GM21515 (cell line): ENCODE measurements around the gene C6orf89.
"Not testable (repeated sequence)": the region's sequence is repeated elsewhere in the genome, so short reads cannot be mapped to it uniquely, and the experiment has no call there.

Experiments
- ATAC-seq: cut with Tn5 transposase; IDR thresholded peaks from one replicate; pipeline ENCODE4 v1.9.1; 2021; ENCODE audit not compliant: unreplicated experiment

The C6orf89 gene

GRCh38 chr6:36945301-36945700 is 59.5 kb downstream of the C6orf89 start:
- ATAC-seq: no peak

- ATAC-seq: no peak
Observed at GRCh38 chr6:36946526-36946925, 60.8 kb downstream of the C6orf89 start.

- ATAC-seq: no peak
Observed at GRCh38 chr6:36947570-36948351, 62.0 kb downstream of the C6orf89 start.

GRCh38 chr6:36949076-36949475 is 63.3 kb downstream of the C6orf89 start:
- ATAC-seq: not testable (repeated sequence)

GRCh38 chr6:36949636-36950035 is 63.9 kb downstream of the C6orf89 start:
- no peak for ATAC-seq

GRCh38 chr6:36953931-36954261 is 68.1 kb downstream of the C6orf89 start:
- ATAC-seq: no peak

- ATAC-seq: no peak
Observed at GRCh38 chr6:36954262-36954931, 68.6 kb downstream of the C6orf89 start, which contains the start of gene PI16. TSS of gene PI16 (plus strand) at chr6:36954738. CDS start at chr6:36954761, 23 bp downstream.

GRCh38 chr6:36955136-36955535 is 69.4 kb downstream of the C6orf89 start:
- ATAC-seq: no peak

GRCh38 chr6:36955671-36956445 is 70.1 kb downstream of the C6orf89 start:
- ATAC-seq: no peak

GRCh38 chr6:36956446-36956820 is 70.7 kb downstream of the C6orf89 start:
- no peak for ATAC-seq

GRCh38 chr6:36957773-36958271 is 72.1 kb downstream of the C6orf89 start:
- ATAC-seq: no peak

GRCh38 chr6:36958775-36959554 is 73.2 kb downstream of the C6orf89 start:
- no peak for ATAC-seq

GRCh38 chr6:36959555-36960250 is 74.0 kb downstream of the C6orf89 start:
- no peak for ATAC-seq

GRCh38 chr6:36961441-36962435 is 76.0 kb downstream of the C6orf89 start:
- no peak for ATAC-seq

- ATAC-seq: no peak
Observed at GRCh38 chr6:36962874-36963273, 77.1 kb downstream of the C6orf89 start.

GRCh38 chr6:36963451-36964290 is 77.9 kb downstream of the C6orf89 start:
- ATAC-seq: no peak

- no peak for ATAC-seq
Observed at GRCh38 chr6:36964349-36964748, 78.6 kb downstream of the C6orf89 start.

GRCh38 chr6:36964908-36965307 is 79.2 kb downstream of the C6orf89 start:
- ATAC-seq: no peak
